Skin epidermis (tissue), 12 donors: ENCODE data around the gene CYB561.

Source experiments
- H3K27ac ChIP-seq, 21 experiments: fragments of 200-600 bp; sonication (generic) in 11 of 21; one replicate each; pipeline ENCODE4 v1.5.0; 2020; ENCODE audit warnings: mild to moderate bottlenecking in 3 of 21, inconsistent platforms in 2 of 21, moderate library complexity in 2 of 21
- H3K4me3 ChIP-seq, 7 experiments: fragments of 200-600 bp; sonication (generic) in 2 of 7; one replicate each; pipeline ENCODE4 v1.5.0; 2020; ENCODE audit warnings: inconsistent platforms in 2 of 7, mild to moderate bottlenecking in 2 of 7, moderate library complexity in 1 of 7

The CYB561 gene

GRCh38 chr17:63437287-63438091 lies 8.6 kb downstream of the CYB561 start:
- peak overlapping the region in 5 of 21 experiments; percentile 11 to 85 (median 43) for H3K27ac ChIP-seq

DNA sequence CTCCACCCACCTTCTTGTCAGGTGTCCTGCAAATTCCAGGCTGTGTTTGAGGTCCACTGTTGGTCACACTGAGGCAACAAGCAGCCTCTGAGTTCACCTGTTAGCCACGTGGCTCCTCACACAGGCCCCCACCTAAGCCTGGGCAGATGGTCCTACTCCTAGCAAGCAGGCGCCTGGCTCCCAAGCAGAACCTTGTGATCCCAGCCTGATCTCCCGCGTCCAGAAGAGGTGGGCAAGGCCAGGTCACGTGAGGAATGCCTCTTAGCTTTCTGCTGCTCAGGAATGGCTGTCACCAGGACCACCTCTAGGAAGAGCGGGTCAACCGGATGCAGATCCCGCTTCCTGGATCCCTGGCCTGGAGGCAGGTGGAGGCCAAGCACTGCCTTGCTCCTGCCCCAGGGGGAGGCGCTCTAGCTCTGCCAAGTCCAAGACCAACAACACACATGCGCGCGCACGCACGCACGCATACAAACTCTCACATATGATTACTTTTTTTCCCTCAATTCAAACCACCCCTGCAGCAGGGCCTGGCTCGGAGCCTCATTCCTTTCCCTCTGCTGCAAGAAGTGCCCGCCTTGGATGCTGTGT lies 9.5 kb downstream of the CYB561 start:
- peak overlapping the region in 2 of 21 experiments; percentile 11 to 43 for H3K27ac ChIP-seq
- H3K4me3 ChIP-seq: peak overlapping the region in 1 of 7 experiments; percentile 4

More at GRCh38 chr17:63437287-63438091, 8.6 kb downstream of the CYB561 start:
- peak overlapping the region in 1 of 7 experiments; percentile 4 for H3K4me3 ChIP-seq

DNA sequence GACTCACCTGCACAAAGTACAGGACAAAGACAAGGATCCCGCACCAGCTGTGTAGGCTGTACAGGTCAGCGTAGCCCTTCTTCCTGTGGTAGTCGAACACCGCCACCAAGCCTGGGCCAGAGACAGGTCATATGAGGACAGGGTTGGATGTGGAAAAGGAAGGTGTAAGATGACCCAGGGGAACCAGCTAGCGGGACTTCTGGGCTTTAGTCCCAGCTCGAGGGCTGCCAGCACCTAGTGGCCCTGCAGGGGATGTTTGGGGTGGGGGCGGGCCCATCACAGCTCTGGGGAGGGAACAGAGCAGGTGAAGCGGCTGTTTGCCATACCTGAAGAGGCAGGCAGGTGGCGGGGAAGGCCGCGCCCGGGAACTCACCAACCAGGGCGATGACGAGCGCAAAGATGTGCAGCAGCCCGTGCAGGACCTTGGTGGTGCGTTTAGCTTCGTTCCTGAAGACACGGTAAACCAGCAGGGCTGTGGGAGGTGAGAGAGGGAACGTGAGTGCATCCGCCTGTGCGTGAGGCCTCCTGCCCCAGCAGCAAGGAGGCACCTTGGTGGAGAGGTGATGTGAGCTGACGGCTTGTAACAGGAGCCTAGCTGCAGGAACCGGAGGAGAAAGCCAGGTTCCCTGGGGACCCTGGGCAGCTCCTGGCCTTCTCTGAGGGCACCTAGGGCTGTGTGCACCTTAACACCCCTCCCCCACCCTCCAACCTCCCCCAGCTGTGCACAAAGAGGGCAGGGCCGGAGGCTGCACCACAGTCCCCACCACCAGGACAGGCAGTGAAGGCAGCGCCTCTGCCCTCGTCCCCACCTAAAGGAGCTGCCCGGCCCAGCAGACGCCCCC lies 10.2 kb downstream of the CYB561 start:
- H3K4me3 ChIP-seq: no peak overlapping the region
- peak overlapping the region in 12 of 21 experiments; percentile 10 to 88 (median 38) for H3K27ac ChIP-seq

GRCh38 chr17:63434951-63435571 lies 11.0 kb downstream of the CYB561 start:
- H3K4me3 ChIP-seq: no peak overlapping the region

GRCh38 chr17:63433746-63434591 lies 12.1 kb downstream of the CYB561 start:
- Histone ChIP-seq H3K4me3 (no peak overlapping the region), H3K27ac (peak overlapping the region in 20 of 21 experiments; percentile 30 to 88 (median 68))

More at GRCh38 chr17:63434951-63435571, 11.0 kb downstream of the CYB561 start:
- H3K27ac ChIP-seq: peak overlapping the region in 18 of 21 experiments; percentile 3 to 88 (median 46)

- Histone ChIP-seq H3K4me3 (no peak overlapping the region), H3K27ac (peak overlapping the region in 9 of 21 experiments; percentile 12 to 87 (median 72))
Observed at GRCh38 chr17:63431939-63432804, 13.9 kb downstream of the CYB561 start.

DNA sequence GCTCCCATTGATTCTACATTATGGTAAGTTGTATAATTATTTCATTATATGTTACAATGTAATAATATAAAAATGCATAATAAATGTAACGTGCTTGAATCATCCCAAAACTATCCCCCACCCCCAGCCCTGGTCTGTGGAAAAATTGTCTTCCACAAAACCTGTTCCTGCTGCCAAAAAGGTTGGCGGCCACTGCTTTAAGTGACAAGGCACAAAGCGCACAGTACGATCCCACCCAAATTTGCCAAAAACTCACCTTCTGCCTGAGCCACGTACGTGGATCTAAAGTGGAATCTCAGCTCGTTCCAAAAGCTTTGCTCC lies 14.5 kb downstream of the CYB561 start:
- Histone ChIP-seq H3K4me3 (no peak overlapping the region), H3K27ac (peak overlapping the region in 3 of 21 experiments; percentile 49 to 87 (median 73))

- no peak overlapping the region for H3K4me3 ChIP-seq
- no peak overlapping the region for H3K27ac ChIP-seq
Observed at GRCh38 chr17:63430223-63430622, 15.9 kb downstream of the CYB561 start.

GRCh38 chr17:63429766-63430165 lies 16.3 kb downstream of the CYB561 start:
- no peak overlapping the region for H3K27ac ChIP-seq
- H3K4me3 ChIP-seq: no peak overlapping the region

- Histone ChIP-seq H3K4me3 (no peak overlapping the region), H3K27ac (no peak overlapping the region)
Observed at GRCh38 chr17:63426917-63427308, 19.2 kb downstream of the CYB561 start.

DNA sequence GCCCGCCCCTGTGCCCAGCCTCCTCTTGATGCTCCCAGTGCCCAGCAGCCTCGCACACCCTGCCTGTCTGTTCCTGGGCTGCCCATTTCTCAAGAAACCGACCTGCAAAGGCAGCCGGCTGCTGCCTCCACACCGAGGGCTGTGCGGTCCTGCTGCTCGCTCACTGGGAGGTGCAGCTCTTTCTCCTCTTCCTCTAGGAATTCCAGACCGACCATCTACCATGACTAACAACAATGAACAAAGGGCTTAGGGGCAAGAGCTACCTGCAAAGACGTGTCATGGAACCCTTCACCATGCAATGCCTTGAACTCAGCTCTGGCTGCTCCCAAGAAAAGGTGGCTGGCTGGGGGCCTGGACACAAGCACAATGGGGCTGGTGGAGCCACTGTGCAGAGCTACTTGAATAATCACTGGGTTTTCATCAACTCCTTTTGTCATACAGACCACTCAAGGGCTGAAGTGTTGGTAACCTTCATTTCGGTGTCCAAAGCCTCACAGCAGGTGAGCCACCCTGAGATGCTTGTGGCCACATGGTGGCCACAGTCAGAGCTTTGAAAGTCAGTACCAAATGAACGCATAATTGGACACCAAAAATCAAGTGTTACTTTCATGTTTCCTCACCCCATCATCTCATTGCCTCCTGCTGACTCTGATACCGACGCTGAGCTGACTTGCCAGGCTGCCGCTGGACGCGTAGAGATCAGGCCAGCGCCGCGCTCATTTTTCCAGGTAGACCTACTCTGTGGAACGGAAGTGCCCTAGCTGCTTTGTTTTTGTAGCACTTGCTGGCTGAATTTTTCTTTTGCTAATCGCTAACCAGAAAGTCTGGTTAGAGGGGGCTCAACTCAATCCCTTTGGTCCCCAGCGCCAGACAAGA lies 19.8 kb downstream of the CYB561 start:
- Histone ChIP-seq H3K4me3 (no peak overlapping the region), H3K27ac (peak overlapping the region in 1 of 21 experiments; percentile 32)

- Histone ChIP-seq H3K27ac (no peak overlapping the region), H3K4me3 (no peak overlapping the region)
Observed at GRCh38 chr17:63425483-63425882, 20.6 kb downstream of the CYB561 start.

GRCh38 chr17:63423963-63424362 lies 22.1 kb downstream of the CYB561 start:
- Histone ChIP-seq H3K27ac (peak overlapping the region in 3 of 21 experiments; percentile 15 to 60 (median 39)), H3K4me3 (no peak overlapping the region)

- Histone ChIP-seq H3K4me3 (no peak overlapping the region), H3K27ac (peak overlapping the region in 5 of 21 experiments; percentile 11 to 60 (median 23))
Observed at GRCh38 chr17:63423251-63423950, 22.7 kb downstream of the CYB561 start.

- H3K4me3 ChIP-seq: no peak overlapping the region
Observed at GRCh38 chr17:63421681-63422645, 24.1 kb downstream of the CYB561 start.

More at GRCh38 chr17:63421681-63422645, 24.1 kb downstream of the CYB561 start:
- H3K27ac ChIP-seq: no peak overlapping the region
